Measurements from ENCODE around the gene PTMS. TPM values are rescaled to one million over a fixed set of nuclear protein-coding genes. Genes with fewer than 3 reads are reported as not detected.

PTMS gene
- total and polyA plus RNA-seq, 2 of the 13 experiments (the other 11 are each of a cell fraction or from before 2014, with no cell fraction given), result 40.5 to 82.4 TPM

DNA sequence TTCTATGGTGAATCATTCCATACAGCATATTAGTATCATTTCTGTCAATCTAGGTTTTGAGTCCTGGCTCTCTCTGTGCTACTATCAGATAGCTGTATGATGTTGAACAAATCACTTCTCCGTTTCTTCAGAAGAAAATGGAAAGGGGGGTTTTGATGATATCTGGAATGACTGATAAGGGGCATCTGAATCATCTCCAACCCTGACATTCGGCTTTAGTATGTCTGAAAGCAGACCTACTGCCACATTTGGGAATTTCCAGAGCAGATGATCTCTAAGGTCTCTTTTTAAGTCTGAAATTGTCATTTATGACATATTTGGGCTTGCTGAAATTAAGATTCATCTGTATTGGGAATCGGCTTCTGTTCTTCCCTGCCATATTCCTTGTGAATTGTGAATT, 23.3 kb upstream of the PTMS start:
- 52% methylated on average over 3 of the region's 3 CpGs for WGBS (ENCODE audit: low lambda C conversion rate)
- TF ChIP-seq, protein P1, sequence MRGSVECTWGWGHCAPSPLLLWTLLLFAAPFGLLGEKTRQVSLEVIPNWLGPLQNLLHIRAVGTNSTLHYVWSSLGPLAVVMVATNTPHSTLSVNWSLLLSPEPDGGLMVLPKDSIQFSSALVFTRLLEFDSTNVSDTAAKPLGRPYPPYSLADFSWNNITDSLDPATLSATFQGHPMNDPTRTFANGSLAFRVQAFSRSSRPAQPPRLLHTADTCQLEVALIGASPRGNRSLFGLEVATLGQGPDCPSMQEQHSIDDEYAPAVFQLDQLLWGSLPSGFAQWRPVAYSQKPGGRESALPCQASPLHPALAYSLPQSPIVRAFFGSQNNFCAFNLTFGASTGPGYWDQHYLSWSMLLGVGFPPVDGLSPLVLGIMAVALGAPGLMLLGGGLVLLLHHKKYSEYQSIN (CRISPR knock-in tag; IDR thresholded peaks at IDR 0.05; ENCODE audit: borderline replicate concordance), result no peak
- TF ChIP-seq GMEB1 (CRISPR knock-in tag; IDR thresholded peaks at IDR 0.05; ENCODE audit: borderline replicate concordance), result no peak
- no peak for TF ChIP-seq ZNF367 (CRISPR knock-in tag; IDR thresholded peaks at IDR 0.05; ENCODE audit: borderline replicate concordance)
- TF ChIP-seq JUNB (CRISPR knock-in tag; IDR thresholded peaks at IDR 0.05; ENCODE audit: borderline replicate concordance), result no peak
- TF ChIP-seq PHB2 (IDR thresholded peaks at IDR 0.05; ENCODE audit: partially characterized antibody), result no peak
- TF ChIP-seq ZBTB20 (CRISPR knock-in tag; IDR thresholded peaks at IDR 0.05; ENCODE audit: borderline replicate concordance, low read depth), result no peak
- TF ChIP-seq ZMAT3 (CRISPR knock-in tag; conservative IDR thresholded peaks at IDR 0.05), result no peak
- TF ChIP-seq ZSCAN21 (CRISPR knock-in tag; IDR thresholded peaks at IDR 0.05; ENCODE audit: borderline replicate concordance), result no peak
- TF ChIP-seq, protein P2, sequence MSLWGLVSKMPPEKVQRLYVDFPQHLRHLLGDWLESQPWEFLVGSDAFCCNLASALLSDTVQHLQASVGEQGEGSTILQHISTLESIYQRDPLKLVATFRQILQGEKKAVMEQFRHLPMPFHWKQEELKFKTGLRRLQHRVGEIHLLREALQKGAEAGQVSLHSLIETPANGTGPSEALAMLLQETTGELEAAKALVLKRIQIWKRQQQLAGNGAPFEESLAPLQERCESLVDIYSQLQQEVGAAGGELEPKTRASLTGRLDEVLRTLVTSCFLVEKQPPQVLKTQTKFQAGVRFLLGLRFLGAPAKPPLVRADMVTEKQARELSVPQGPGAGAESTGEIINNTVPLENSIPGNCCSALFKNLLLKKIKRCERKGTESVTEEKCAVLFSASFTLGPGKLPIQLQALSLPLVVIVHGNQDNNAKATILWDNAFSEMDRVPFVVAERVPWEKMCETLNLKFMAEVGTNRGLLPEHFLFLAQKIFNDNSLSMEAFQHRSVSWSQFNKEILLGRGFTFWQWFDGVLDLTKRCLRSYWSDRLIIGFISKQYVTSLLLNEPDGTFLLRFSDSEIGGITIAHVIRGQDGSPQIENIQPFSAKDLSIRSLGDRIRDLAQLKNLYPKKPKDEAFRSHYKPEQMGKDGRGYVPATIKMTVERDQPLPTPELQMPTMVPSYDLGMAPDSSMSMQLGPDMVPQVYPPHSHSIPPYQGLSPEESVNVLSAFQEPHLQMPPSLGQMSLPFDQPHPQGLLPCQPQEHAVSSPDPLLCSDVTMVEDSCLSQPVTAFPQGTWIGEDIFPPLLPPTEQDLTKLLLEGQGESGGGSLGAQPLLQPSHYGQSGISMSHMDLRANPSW (CRISPR knock-in tag; IDR thresholded peaks at IDR 0.05; ENCODE audit: borderline replicate concordance), result no peak
- no peak for TF ChIP-seq RBM22 (optimal IDR thresholded peaks at IDR 0.05; ENCODE audit: low read length)
- TF ChIP-seq ZNF788 (CRISPR knock-in tag; IDR thresholded peaks at IDR 0.05; ENCODE audit: borderline replicate concordance), result no peak
- TF ChIP-seq ZNF644 (CRISPR knock-in tag; IDR thresholded peaks at IDR 0.05; ENCODE audit: low read depth), result no peak
- TF ChIP-seq TAF1 (CRISPR knock-in tag; IDR thresholded peaks at IDR 0.05), result no peak
- TF ChIP-seq CBX5 (CRISPR knock-in tag; IDR thresholded peaks at IDR 0.05; ENCODE audit: borderline replicate concordance), result no peak
- no peak for TF ChIP-seq TBL1XR1 (IDR thresholded peaks at IDR 0.05; ENCODE audit: borderline replicate concordance, low read length, partially characterized antibody)
- no peaks in the 10 kb centered on the region for H3K9me3 ChIP-seq (ENCODE audit: low read length)
- H3K9ac ChIP-seq (ENCODE audit: insufficient read depth, low read depth, low read length), result no peak overlapping the region
- no peak overlapping the region for H3K4me2 ChIP-seq (ENCODE audit: low read depth, low read length)
- ChIA-PET POLR2A (interaction anchor here (1.3 kb wide), 1 partner anchor 10 kb away, joined by 4 read pairs; the partner anchor contains the start of gene MLF2), CTCF (ENCODE audit: low intra/inter-chr PET ratio, low total read pairs) (no interaction called here)
- no peaks in the 10 kb centered on the region; the same call in 1 of the 2 replicates for H3K4me1 ChIP-seq (ENCODE audit: insufficient read depth, low read length)
- ATAC-seq (no peak), FAIRE-seq (no peak), DNase-seq (ENCODE audit: low spot score) (no peak)
- no TSS peak for BruUV-seq (replicated peaks)
- no peaks in the 10 kb centered on the region for H4K20me1 ChIP-seq (ENCODE audit: insufficient read depth, low read length)
- no peaks in the 10 kb centered on the region for H3K79me2 ChIP-seq (ENCODE audit: insufficient read depth, low read length)
- H2AFZ ChIP-seq (ENCODE audit: low read length), result no peak overlapping the region
- H3K27ac ChIP-seq (ENCODE audit: extremely low read length, insufficient read depth, low read length), result no peak overlapping the region
- H3K27me3 ChIP-seq (ENCODE audit: control insufficient read depth in 1 of 2, insufficient read depth in 2 of 2, low read length in 2 of 2), result no peaks in the 10 kb centered on the region
- intact Hi-C loops (cut with micrococcal nuclease; ENCODE audit: unreplicated experiment) (no loop called here), in situ Hi-C loops (cut with HindIII; ENCODE audit: extremely low pct_ligation_motif_present, low pct_unique_long_range_greater_than_20kb) (no loop called here)
- no peak overlapping the region for H3K4me3 ChIP-seq (replicated peaks in 1 of 3; ENCODE audit: insufficient read depth in 1 of 3, low read depth in 2 of 3, low read length in 3 of 3)
- peaks cover 12 to 13% of the 10 kb centered on the region in 2 experiments; a peak in 4 of 5 replicates for H3K36me3 ChIP-seq (replicated peaks in 1 of 2; ENCODE audit: control insufficient read depth in 1 of 2, insufficient read depth in 2 of 2, low read length in 2 of 2)

Data from HepG2 (cell line).